CD4-positive, alpha-beta T cell treated with Interleukin-12 subunit alpha and Interleukin-12 subunit beta, for 1 hour (primary cell): Measurements from ENCODE around the gene TPD52L1.
"Not testable (repeated sequence)": the region's sequence is repeated elsewhere in the genome, so short reads cannot be mapped to it uniquely, and the experiment has no call there.

Source experiments
- DNase-seq: peaks from one replicate; pipeline ENCODE4 v3.0.0-alpha.2; 2020

The TPD52L1 gene

GRCh38 chr6:125153391-125154117 is at the start of gene TPD52L1:
Gene TPD52L1 (plus strand): TSS chr6:125153773. CDS start chr6:125153952, 179 bp downstream.
- DNase-seq = peak; percentile 56

- no peak for DNase-seq
These were observed 49.1 kb upstream of the TPD52L1 start for GRCh38 chr6:125104425-125104824.

GRCh38 chr6:125107048-125107447 is 46.5 kb upstream of the TPD52L1 start:
- DNase-seq = no peak

- no peak for DNase-seq
These were observed 45.7 kb upstream of the TPD52L1 start for GRCh38 chr6:125107896-125108295.

- DNase-seq = no peak
These were observed 43.5 kb upstream of the TPD52L1 start for GRCh38 chr6:125110056-125110455.

- DNase-seq = no peak
These were observed 42.2 kb upstream of the TPD52L1 start for GRCh38 chr6:125111219-125111983.

- no peak for DNase-seq
These were observed 40.6 kb upstream of the TPD52L1 start for GRCh38 chr6:125112934-125113333.

GRCh38 chr6:125114248-125114858 is 39.2 kb upstream of the TPD52L1 start:
- peak; percentile 43 for DNase-seq

GRCh38 chr6:125116170-125116569 is 37.4 kb upstream of the TPD52L1 start:
- DNase-seq = no peak

GRCh38 chr6:125116710-125117109 is 36.9 kb upstream of the TPD52L1 start:
- no peak for DNase-seq

GRCh38 chr6:125117818-125118217 is 35.8 kb upstream of the TPD52L1 start:
- no peak for DNase-seq

GRCh38 chr6:125120054-125120590 is 33.5 kb upstream of the TPD52L1 start:
- no peak for DNase-seq

GRCh38 chr6:125121894-125122293 is 31.7 kb upstream of the TPD52L1 start:
- DNase-seq = no peak

GRCh38 chr6:125123051-125123450 is 30.5 kb upstream of the TPD52L1 start:
- DNase-seq = no peak

GRCh38 chr6:125123468-125124048 is 30.0 kb upstream of the TPD52L1 start:
- no peak for DNase-seq

GRCh38 chr6:125124049-125124669 is 29.4 kb upstream of the TPD52L1 start:
- no peak for DNase-seq

- not testable (repeated sequence) for DNase-seq
These were observed 27.7 kb upstream of the TPD52L1 start for GRCh38 chr6:125125856-125126255.

GRCh38 chr6:125129354-125129753 is 24.2 kb upstream of the TPD52L1 start:
- DNase-seq = no peak

GRCh38 chr6:125132058-125132457 is 21.5 kb upstream of the TPD52L1 start:
- no peak for DNase-seq

GRCh38 chr6:125136378-125136777 is 17.2 kb upstream of the TPD52L1 start:
- DNase-seq = no peak

GRCh38 chr6:125138083-125138482 is 15.5 kb upstream of the TPD52L1 start:
- no peak for DNase-seq

- DNase-seq = no peak
These were observed 12.8 kb upstream of the TPD52L1 start for GRCh38 chr6:125140808-125141207.

- DNase-seq = no peak
These were observed 11.0 kb upstream of the TPD52L1 start for GRCh38 chr6:125142618-125143017.
